HuH-7 (cell line): Measurements from ENCODE around the gene GNPNAT1.
"Not testable (repeated sequence)": the region's sequence is repeated elsewhere in the genome, so short reads cannot be mapped to it uniquely, and the experiment has no call there.

Source experiments
- DNase-seq: peaks from one replicate; pipeline ENCODE4 v3.0.0; 2011; ENCODE audit warnings: low spot score

Gene GNPNAT1

GRCh38 chr14:52729585-52729924 is 61.9 kb downstream of the GNPNAT1 start:
- DNase-seq = no peak

- not testable (repeated sequence) for DNase-seq
Observed at GRCh38 chr14:52729035-52729434, 62.4 kb downstream of the GNPNAT1 start.

- not testable (repeated sequence) for DNase-seq
Observed at GRCh38 chr14:52727509-52727908, 63.9 kb downstream of the GNPNAT1 start.
